ENCODE results near the gene CEACAM1.
A peak's percentile ranks its signal among the peaks of the same experiment; 100 is the strongest.
"Not testable (repeated sequence)": the region's sequence is repeated elsewhere in the genome, so short reads cannot be mapped to it uniquely, and the experiment has no call there.

CEACAM1 gene

GRCh38 chr19:42528354-42529247 lies at the start of gene CEACAM1:
CEACAM1 (minus strand) TSS chr19:42528481; CDS start chr19:42528374, 107 bp downstream.
- no peak for DNase-seq (ENCODE audit: low spot score)

GRCh38 chr19:42577016-42577415 lies 48.7 kb upstream of the CEACAM1 start:
- DNase-seq (ENCODE audit: low spot score): no peak

GRCh38 chr19:42576241-42576640 lies 48.0 kb upstream of the CEACAM1 start:
- DNase-seq (ENCODE audit: low spot score): no peak

- no peak for DNase-seq (ENCODE audit: low spot score)
Observed at GRCh38 chr19:42573642-42574041, 45.4 kb upstream of the CEACAM1 start.

GRCh38 chr19:42571116-42571515 lies 42.8 kb upstream of the CEACAM1 start:
- no peak for DNase-seq (ENCODE audit: low spot score)

GRCh38 chr19:42569193-42569592 lies 40.9 kb upstream of the CEACAM1 start:
- no peak for DNase-seq (ENCODE audit: low spot score)

- no peak for DNase-seq (ENCODE audit: low spot score)
Observed at GRCh38 chr19:42568006-42568405, 39.7 kb upstream of the CEACAM1 start.

GRCh38 chr19:42567567-42567966 lies 39.3 kb upstream of the CEACAM1 start:
- no peak for DNase-seq (ENCODE audit: low spot score)

- DNase-seq (ENCODE audit: low spot score): peak; percentile 87
Observed at GRCh38 chr19:42563352-42564210, 35.3 kb upstream of the CEACAM1 start.

GRCh38 chr19:42561512-42561911 lies 33.2 kb upstream of the CEACAM1 start:
- DNase-seq (ENCODE audit: low spot score): no peak

- no peak for DNase-seq (ENCODE audit: low spot score)
Observed at GRCh38 chr19:42560731-42561130, 32.5 kb upstream of the CEACAM1 start.

GRCh38 chr19:42558450-42559150 lies 30.3 kb upstream of the CEACAM1 start:
- no peak for DNase-seq (ENCODE audit: low spot score)

GRCh38 chr19:42557386-42557871 lies 29.1 kb upstream of the CEACAM1 start:
- not testable (repeated sequence) for DNase-seq (ENCODE audit: low spot score)

- no peak for DNase-seq (ENCODE audit: low spot score)
Observed at GRCh38 chr19:42555801-42556200, 27.5 kb upstream of the CEACAM1 start.

GRCh38 chr19:42555317-42555716 lies 27.0 kb upstream of the CEACAM1 start:
- DNase-seq (ENCODE audit: low spot score): no peak

- DNase-seq (ENCODE audit: low spot score): no peak
Observed at GRCh38 chr19:42554046-42554575, 25.8 kb upstream of the CEACAM1 start.

- DNase-seq (ENCODE audit: low spot score): no peak
Observed at GRCh38 chr19:42553292-42554045, 25.2 kb upstream of the CEACAM1 start.

- no peak for DNase-seq (ENCODE audit: low spot score)
Observed at GRCh38 chr19:42552086-42553065, 24.1 kb upstream of the CEACAM1 start.

- not testable (repeated sequence) for DNase-seq (ENCODE audit: low spot score)
Observed at GRCh38 chr19:42550521-42550920, 22.2 kb upstream of the CEACAM1 start.

GRCh38 chr19:42549067-42549466 lies 20.8 kb upstream of the CEACAM1 start:
- DNase-seq (ENCODE audit: low spot score): not testable (repeated sequence)

All from cerebellar cortex (tissue), 1 donor.